OCI-LY7 (cell line): ENCODE data around the gene CDK14.

Source experiments
- EZH2phosphoT487 ChIP-seq: fragments of 200-600 bp; sonication (generic); IDR thresholded peaks from 2 replicates; pipeline ENCODE4 v1.6.1; 2018; ENCODE audit warnings: low read depth, borderline replicate concordance, mild to moderate bottlenecking, mixed run types, antibody characterized with exemption, low read length, moderate library complexity, mixed read lengths
- TF ChIP-seq, protein P1 (sequence below): fragments of 200-600 bp; sonication (generic); conservative IDR thresholded peaks from 2 replicates; pipeline ENCODE4 v1.5.1; 2014; ENCODE audit warnings: mild to moderate bottlenecking, antibody characterized with exemption, low read length, moderate library complexity, mixed read lengths

DNA sequence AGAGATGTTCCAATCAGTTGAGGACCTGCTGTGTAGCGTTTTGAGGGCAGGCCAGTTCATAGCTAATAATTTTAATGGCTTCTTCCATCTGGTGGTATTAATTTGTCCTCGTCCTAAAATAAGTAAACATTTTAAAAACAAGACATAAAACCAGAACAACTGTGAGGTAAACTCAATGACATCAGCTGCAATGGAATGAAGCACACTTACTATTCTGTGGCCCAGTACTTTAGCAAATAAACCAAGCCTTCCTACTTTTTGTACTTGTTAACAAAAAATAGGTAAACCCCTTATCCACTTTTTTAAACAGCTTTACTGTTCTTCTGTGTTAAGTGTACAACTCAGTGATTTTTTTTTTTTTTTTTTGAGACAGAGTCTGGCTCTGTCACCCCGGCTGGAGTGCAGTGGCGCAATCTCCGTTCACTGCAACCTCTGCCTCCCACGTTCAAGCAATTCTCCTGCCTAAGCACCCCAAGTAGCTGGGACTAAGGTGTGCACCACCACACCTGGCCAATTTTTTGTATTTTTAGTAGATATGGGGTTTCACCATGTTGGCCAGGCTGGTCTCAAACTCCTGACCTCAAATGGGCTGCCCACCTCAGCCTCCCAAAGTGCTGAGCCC, 639.2 kb downstream of the CDK14 start:
- TF ChIP-seq, protein P1, sequence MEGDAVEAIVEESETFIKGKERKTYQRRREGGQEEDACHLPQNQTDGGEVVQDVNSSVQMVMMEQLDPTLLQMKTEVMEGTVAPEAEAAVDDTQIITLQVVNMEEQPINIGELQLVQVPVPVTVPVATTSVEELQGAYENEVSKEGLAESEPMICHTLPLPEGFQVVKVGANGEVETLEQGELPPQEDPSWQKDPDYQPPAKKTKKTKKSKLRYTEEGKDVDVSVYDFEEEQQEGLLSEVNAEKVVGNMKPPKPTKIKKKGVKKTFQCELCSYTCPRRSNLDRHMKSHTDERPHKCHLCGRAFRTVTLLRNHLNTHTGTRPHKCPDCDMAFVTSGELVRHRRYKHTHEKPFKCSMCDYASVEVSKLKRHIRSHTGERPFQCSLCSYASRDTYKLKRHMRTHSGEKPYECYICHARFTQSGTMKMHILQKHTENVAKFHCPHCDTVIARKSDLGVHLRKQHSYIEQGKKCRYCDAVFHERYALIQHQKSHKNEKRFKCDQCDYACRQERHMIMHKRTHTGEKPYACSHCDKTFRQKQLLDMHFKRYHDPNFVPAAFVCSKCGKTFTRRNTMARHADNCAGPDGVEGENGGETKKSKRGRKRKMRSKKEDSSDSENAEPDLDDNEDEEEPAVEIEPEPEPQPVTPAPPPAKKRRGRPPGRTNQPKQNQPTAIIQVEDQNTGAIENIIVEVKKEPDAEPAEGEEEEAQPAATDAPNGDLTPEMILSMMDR, result no peak
- no peak for TF ChIP-seq EZH2phosphoT487
